GM12878 (cell line): ENCODE measurements around the gene PPP2R1A. TPM values are rescaled to one million over a fixed set of nuclear protein-coding genes. Genes with fewer than 3 reads are reported as not detected.

ENCODE experiments used
- CBFB ChIP-seq: IDR thresholded peaks from 2 replicates; pipeline ENCODE4 v1.6.1; 2016; ENCODE audit warnings: antibody characterized with exemption, low read depth
- HDGF ChIP-seq: fragments of 450-650 bp; IDR thresholded peaks from 2 replicates; pipeline ENCODE4 v1.6.1; 2016; ENCODE audit warnings: antibody characterized with exemption
- MEF2B ChIP-seq: fragments of 450-650 bp; IDR thresholded peaks from 2 replicates; pipeline ENCODE4 v1.6.1; 2018; ENCODE audit warnings: mild to moderate bottlenecking, moderate library complexity; ENCODE audit not compliant: partially characterized antibody, poor library complexity, severe bottlenecking
- MTA2 ChIP-seq: fragments of 450-650 bp; IDR thresholded peaks from 2 replicates; pipeline ENCODE4 v1.6.1; 2016; ENCODE audit warnings: low read depth, mild to moderate bottlenecking, moderate library complexity
- NKRF ChIP-seq: fragments of 450-650 bp; conservative IDR thresholded peaks from 2 replicates; pipeline ENCODE4 v1.6.1; 2017; ENCODE audit warnings: mild to moderate bottlenecking, moderate library complexity
- NR2F1 ChIP-seq: fragments of 450-650 bp; conservative IDR thresholded peaks from 2 replicates; pipeline ENCODE4 v1.6.1; 2017; ENCODE audit warnings: mild to moderate bottlenecking
- PML ChIP-seq: IDR thresholded peaks from 2 replicates; pipeline ENCODE4 v1.6.1; 2012; ENCODE audit warnings: low read length, inconsistent platforms
- POLR2A ChIP-seq: IDR thresholded peaks from 2 replicates; pipeline ENCODE4 v1.6.1; 2011; ENCODE audit warnings: low read depth, mild to moderate bottlenecking, low read length
- POLR2AphosphoS2 ChIP-seq: IDR thresholded peaks from 2 replicates; pipeline ENCODE4 v1.6.1; 2011; ENCODE audit warnings: low read depth, mild to moderate bottlenecking, low read length, improper control_type of control experiment, moderate library complexity
- ZNF622 ChIP-seq: fragments of 450-650 bp; IDR thresholded peaks from 2 replicates; pipeline ENCODE4 v1.6.1; 2017; ENCODE audit warnings: mild to moderate bottlenecking, inconsistent platforms
- ZNF687 ChIP-seq: fragments of 450-650 bp; IDR thresholded peaks from 2 replicates; pipeline ENCODE4 v1.6.1; 2017; ENCODE audit warnings: mild to moderate bottlenecking, moderate library complexity
- polyA plus RNA-seq, 11 experiments: library from polyadenylated mRNA; depleted of rRNA in 4 of 11; unstranded in 6 of 11; stranded (reverse) in 5 of 11; fragments of >200 nt; fragmentation: Nextera tagmentation in 4 of 11; fragmentation: Illumina TruSeq in 1 of 11; extraction: Ambion mirVana in 4 of 11; extraction: Trizol in 1 of 11; gene quantifications; 1 replicate in 1 of 11; 2 replicates in 10 of 11; pipeline versions ENCODE4 v1.2.1 to v1.2.3, GENCODE V29; 2011 to 2016; ENCODE audit warnings: inconsistent platforms in 2 of 11, missing spikeins in 2 of 11, low read depth in 1 of 11
- total RNA-seq, 4 experiments: library from RNA; depleted of rRNA in 3 of 4; stranded (reverse); fragments of >200 nt in 3 of 4; fragmentation: Illumina TruSeq in 1 of 4; extraction: Trizol in 1 of 4; gene quantifications; 2 replicates each; pipeline versions ENCODE4 v1.2.1 to v1.2.3, GENCODE V29; 2013 to 2021
- TF ChIP-seq, protein P1 (sequence below): fragments of 450-650 bp; IDR thresholded peaks from 2 replicates; pipeline ENCODE4 v1.6.1; 2016; ENCODE audit warnings: mild to moderate bottlenecking, moderate library complexity, borderline replicate concordance
- TF ChIP-seq, protein P2 (sequence below): IDR thresholded peaks from 2 replicates; pipeline ENCODE4 v1.6.1; 2012; ENCODE audit warnings: improper control_type of control experiment, low read depth, low read length; ENCODE audit not compliant: insufficient replicate concordance

The PPP2R1A gene
- total and polyA plus RNA-seq, 10 of the 15 experiments (the other 5 are each of a cell fraction or from before 2014, with no cell fraction given), result 16.0 to 359 (median 140) TPM

DNA sequence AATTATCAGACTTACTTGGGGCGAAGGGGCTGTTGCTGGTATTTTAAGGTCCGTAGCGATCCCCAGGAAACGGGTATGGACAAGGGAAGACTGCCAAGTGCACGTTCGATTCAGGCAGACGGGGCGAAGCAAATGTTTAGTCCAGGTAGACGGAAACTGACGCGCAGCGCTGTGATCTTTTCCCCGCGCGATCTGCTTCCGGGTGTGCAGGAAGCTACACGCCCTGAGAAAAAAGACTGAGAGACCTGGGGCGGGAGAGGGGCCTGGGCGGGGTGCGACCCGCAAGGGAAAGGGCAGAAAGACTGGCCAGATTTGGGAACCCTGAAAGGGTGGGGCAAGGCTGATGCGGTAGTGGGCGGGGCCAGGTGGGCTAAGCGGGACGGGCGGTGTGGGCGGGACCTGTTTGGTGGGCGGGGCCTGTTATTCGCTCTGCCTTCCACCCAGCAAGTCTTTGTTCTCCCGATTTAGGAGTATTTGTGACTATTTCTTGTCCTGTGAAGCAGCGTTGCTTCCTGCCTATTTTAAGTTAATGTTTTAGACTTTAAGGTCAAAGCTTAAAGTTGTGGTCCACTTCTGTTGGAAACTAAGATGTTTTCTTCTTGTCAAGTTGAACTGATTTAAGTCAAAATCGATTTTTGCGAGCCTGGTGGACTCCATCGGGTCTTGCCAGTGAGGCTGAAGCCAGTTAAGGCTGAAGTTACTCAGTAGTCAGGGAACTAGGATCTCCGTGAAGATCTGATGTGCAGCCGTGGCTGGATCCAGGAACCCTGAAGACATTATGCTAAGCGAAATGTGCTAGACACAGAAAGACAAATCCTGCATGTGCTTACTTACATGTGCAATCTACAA lies 18.3 kb upstream of the PPP2R1A start, which contains the start of gene ZNF836 (continued):
- TF ChIP-seq NR2F1 (no peak), NKRF (no peak; the same call in 1 of the 2 replicates), MTA2 (peak; percentile 46), CBFB (no peak), PML (peak; percentile 37; the same call in 1 of the 2 replicates), POLR2A (peak; percentile 78), MEF2B (no peak), ZNF687 (0 out of 2 replicates have a peak, but pooled peaks have one; percentile 51), ZNF622 (no peak), HDGF (no peak), POLR2AphosphoS2 (0 out of 2 replicates have a peak, but pooled peaks have one; percentile 43)
- TF ChIP-seq, protein P1, sequence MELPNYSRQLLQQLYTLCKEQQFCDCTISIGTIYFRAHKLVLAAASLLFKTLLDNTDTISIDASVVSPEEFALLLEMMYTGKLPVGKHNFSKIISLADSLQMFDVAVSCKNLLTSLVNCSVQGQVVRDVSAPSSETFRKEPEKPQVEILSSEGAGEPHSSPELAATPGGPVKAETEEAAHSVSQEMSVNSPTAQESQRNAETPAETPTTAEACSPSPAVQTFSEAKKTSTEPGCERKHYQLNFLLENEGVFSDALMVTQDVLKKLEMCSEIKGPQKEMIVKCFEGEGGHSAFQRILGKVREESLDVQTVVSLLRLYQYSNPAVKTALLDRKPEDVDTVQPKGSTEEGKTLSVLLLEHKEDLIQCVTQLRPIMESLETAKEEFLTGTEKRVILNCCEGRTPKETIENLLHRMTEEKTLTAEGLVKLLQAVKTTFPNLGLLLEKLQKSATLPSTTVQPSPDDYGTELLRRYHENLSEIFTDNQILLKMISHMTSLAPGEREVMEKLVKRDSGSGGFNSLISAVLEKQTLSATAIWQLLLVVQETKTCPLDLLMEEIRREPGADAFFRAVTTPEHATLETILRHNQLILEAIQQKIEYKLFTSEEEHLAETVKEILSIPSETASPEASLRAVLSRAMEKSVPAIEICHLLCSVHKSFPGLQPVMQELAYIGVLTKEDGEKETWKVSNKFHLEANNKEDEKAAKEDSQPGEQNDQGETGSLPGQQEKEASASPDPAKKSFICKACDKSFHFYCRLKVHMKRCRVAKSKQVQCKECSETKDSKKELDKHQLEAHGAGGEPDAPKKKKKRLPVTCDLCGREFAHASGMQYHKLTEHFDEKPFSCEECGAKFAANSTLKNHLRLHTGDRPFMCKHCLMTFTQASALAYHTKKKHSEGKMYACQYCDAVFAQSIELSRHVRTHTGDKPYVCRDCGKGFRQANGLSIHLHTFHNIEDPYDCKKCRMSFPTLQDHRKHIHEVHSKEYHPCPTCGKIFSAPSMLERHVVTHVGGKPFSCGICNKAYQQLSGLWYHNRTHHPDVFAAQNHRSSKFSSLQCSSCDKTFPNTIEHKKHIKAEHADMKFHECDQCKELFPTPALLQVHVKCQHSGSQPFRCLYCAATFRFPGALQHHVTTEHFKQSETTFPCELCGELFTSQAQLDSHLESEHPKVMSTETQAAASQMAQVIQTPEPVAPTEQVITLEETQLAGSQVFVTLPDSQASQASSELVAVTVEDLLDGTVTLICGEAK, result peak; percentile 79
- TF ChIP-seq, protein P2, sequence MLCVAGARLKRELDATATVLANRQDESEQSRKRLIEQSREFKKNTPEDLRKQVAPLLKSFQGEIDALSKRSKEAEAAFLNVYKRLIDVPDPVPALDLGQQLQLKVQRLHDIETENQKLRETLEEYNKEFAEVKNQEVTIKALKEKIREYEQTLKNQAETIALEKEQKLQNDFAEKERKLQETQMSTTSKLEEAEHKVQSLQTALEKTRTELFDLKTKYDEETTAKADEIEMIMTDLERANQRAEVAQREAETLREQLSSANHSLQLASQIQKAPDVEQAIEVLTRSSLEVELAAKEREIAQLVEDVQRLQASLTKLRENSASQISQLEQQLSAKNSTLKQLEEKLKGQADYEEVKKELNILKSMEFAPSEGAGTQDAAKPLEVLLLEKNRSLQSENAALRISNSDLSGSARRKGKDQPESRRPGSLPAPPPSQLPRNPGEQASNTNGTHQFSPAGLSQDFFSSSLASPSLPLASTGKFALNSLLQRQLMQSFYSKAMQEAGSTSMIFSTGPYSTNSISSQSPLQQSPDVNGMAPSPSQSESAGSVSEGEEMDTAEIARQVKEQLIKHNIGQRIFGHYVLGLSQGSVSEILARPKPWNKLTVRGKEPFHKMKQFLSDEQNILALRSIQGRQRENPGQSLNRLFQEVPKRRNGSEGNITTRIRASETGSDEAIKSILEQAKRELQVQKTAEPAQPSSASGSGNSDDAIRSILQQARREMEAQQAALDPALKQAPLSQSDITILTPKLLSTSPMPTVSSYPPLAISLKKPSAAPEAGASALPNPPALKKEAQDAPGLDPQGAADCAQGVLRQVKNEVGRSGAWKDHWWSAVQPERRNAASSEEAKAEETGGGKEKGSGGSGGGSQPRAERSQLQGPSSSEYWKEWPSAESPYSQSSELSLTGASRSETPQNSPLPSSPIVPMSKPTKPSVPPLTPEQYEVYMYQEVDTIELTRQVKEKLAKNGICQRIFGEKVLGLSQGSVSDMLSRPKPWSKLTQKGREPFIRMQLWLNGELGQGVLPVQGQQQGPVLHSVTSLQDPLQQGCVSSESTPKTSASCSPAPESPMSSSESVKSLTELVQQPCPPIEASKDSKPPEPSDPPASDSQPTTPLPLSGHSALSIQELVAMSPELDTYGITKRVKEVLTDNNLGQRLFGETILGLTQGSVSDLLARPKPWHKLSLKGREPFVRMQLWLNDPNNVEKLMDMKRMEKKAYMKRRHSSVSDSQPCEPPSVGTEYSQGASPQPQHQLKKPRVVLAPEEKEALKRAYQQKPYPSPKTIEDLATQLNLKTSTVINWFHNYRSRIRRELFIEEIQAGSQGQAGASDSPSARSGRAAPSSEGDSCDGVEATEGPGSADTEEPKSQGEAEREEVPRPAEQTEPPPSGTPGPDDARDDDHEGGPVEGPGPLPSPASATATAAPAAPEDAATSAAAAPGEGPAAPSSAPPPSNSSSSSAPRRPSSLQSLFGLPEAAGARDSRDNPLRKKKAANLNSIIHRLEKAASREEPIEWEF, result no peak
